Measurements from ENCODE around the gene DOCK7. TPM values are rescaled to one million over a fixed set of nuclear protein-coding genes. Genes with fewer than 3 reads are reported as not detected.

The DOCK7 gene
- total RNA-seq, 1 donor from 2014 or later, result 20.8 TPM

DNA sequence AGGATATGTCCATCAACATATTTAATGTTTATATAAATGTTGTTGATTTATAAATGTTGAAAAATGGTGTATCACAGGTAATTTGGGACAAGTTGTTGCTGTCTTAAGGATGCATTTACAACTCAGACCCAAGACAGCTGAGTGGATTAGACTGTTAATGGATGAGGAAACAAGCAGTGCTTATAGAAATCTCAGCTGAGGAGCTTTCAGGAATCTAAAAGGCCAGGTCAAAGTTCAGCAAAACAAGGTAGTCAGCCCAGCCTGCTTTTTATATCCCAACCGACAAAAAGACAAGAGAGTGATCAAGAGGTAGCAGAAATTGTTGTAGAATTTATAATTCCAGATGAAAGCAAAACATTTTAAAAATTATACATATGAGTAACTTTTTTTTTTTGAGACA is 268.0 kb downstream of the DOCK7 start:
- Histone ChIP-seq H3K27me3 (ENCODE audit: control insufficient read depth, insufficient read depth, low read length) (no peaks in the 10 kb centered on the region), H3K4me3 (ENCODE audit: low read depth, low read length) (no peak overlapping the region), H3K36me3 (ENCODE audit: control insufficient read depth, insufficient read depth, low read length) (no peaks in the 10 kb centered on the region)
- DNase-seq (ENCODE audit: low read depth) (no peak), FAIRE-seq (no peak)
- TF ChIP-seq, protein P1, sequence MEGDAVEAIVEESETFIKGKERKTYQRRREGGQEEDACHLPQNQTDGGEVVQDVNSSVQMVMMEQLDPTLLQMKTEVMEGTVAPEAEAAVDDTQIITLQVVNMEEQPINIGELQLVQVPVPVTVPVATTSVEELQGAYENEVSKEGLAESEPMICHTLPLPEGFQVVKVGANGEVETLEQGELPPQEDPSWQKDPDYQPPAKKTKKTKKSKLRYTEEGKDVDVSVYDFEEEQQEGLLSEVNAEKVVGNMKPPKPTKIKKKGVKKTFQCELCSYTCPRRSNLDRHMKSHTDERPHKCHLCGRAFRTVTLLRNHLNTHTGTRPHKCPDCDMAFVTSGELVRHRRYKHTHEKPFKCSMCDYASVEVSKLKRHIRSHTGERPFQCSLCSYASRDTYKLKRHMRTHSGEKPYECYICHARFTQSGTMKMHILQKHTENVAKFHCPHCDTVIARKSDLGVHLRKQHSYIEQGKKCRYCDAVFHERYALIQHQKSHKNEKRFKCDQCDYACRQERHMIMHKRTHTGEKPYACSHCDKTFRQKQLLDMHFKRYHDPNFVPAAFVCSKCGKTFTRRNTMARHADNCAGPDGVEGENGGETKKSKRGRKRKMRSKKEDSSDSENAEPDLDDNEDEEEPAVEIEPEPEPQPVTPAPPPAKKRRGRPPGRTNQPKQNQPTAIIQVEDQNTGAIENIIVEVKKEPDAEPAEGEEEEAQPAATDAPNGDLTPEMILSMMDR (IDR thresholded peaks at IDR 0.05; ENCODE audit: insufficient read depth, low read length, severe bottlenecking), result no peak

DNA sequence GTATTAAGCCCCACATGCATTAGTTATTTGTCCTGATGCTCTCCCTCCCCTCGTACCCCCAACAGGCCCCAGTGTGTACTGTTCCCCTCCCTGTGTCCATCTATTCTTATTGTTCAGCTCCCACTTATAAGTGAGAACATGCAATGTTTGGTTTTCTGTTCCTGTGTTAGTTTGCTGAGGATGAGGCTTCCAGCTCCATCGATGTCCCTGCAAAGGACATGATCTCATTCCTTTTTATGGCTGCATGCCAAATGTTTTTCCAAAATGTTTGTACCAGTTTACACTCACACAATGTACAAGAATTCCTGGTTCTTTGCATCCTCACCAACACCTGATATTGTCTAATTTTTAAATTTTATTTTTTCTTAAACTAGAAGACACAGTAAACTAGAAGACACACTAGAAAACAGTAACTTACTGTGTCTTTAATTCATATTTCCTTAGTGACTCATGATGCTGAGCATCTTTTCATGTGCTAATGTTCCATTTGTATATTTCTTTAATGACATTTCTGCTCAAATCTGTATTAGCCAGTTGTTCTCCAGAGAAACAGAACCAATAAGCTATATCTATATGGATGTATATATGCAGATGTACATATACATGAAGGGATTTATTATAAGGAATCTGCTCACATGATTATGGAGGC is 270.7 kb downstream of the DOCK7 start:
- FAIRE-seq (no peak), DNase-seq (ENCODE audit: low read depth) (no peak)
- Histone ChIP-seq H3K4me3 (ENCODE audit: low read depth, low read length) (no peak overlapping the region), H3K36me3 (ENCODE audit: control insufficient read depth, insufficient read depth, low read length) (no peaks in the 10 kb centered on the region), H3K27me3 (ENCODE audit: control insufficient read depth, insufficient read depth, low read length) (no peaks in the 10 kb centered on the region)
- TF ChIP-seq, protein P1 (IDR thresholded peaks at IDR 0.05; ENCODE audit: insufficient read depth, low read length, severe bottlenecking), result no peak

DNA sequence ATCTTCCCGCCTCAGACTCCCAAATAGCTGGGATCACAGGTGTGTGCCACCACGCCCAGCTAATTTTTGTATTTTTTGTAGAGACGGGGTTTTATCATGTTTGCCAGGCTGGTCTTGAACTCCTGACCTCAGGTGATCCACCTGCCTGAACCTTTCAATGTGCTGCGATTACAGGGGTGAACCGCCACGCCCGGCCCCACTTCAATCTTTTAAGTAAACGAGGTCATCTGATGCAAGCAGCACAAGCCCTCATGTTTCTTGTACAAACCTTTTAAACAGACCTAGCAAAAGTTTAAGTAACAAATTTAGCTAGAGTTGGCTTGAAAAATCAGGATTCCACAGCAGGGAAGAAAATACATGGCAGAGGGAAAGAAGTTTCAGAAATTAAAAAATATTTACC is 272.5 kb downstream of the DOCK7 start:
- TF ChIP-seq, protein P1 (IDR thresholded peaks at IDR 0.05; ENCODE audit: insufficient read depth, low read length, severe bottlenecking), result no peak
- H3K36me3 ChIP-seq (ENCODE audit: control insufficient read depth, insufficient read depth, low read length), result no peaks in the 10 kb centered on the region
- FAIRE-seq, result no peak

DNA sequence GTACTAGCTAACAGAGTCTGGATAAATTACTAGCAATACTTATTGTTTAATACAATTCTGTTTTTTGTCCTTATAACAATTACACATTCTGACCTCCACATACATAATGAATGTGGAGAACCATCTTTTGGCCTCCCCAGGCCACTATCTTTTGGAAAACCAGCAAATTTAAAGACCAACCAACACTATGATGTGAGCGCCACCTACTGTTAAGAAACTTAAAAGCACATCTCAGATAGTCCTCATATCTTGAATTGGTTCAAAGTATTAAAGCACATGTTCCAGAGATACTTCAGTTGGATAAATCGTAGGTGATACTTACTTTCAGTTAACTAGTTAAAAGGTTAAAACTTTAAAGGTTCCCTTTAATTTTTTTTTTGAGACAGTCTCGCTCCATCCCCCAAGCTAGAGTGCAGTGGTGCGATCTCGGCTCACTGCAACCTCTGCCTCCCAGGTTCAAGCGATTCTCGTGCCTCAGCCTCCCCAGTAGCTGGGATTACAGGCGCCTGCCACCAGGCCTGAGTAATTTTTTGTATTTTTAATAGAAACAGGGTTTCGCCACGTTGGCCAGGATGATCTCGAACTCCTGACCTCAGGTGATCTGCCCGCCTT is 280.7 kb downstream of the DOCK7 start:
- Histone ChIP-seq H3K36me3 (ENCODE audit: control insufficient read depth, insufficient read depth, low read length) (no peaks in the 10 kb centered on the region), H3K27me3 (ENCODE audit: control insufficient read depth, insufficient read depth, low read length) (no peaks in the 10 kb centered on the region), H3K4me3 (ENCODE audit: low read depth, low read length) (no peak overlapping the region)
- peak; percentile 54 for DNase-seq (ENCODE audit: low read depth)
- TF ChIP-seq, protein P1 (IDR thresholded peaks at IDR 0.05; ENCODE audit: insufficient read depth, low read length, severe bottlenecking), result peak; percentile 49
- FAIRE-seq, result no peak

More for the DNA sequence above, 272.5 kb downstream of the DOCK7 start:
- no peaks in the 10 kb centered on the region for H3K27me3 ChIP-seq (ENCODE audit: control insufficient read depth, insufficient read depth, low read length)
- H3K4me3 ChIP-seq (ENCODE audit: low read depth, low read length), result no peak overlapping the region
- no peak for DNase-seq (ENCODE audit: low read depth)

DNA sequence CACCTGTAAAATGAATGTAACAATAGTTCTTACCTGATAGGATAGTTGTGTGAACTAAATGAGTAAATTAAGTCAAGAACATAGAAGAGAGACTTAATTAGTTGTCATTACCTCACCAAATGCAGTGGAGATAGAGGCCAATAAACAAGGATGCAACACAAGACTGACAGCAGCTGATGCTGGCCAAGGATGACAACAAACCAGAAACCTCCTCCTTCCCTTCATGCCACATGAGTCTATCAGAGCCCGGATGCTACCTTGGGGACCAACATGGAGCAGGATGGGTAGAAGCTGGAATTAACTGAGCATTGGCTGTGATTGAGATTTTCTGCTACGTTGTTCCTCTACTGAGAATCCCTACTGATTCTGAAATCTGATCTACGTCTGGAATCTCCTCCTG is 281.6 kb downstream of the DOCK7 start:
- FAIRE-seq, result no peak
- H3K4me3 ChIP-seq (ENCODE audit: low read depth, low read length), result no peak overlapping the region
- TF ChIP-seq, protein P1 (IDR thresholded peaks at IDR 0.05; ENCODE audit: insufficient read depth, low read length, severe bottlenecking), result no peak
- H3K27me3 ChIP-seq (ENCODE audit: control insufficient read depth, insufficient read depth, low read length), result no peaks in the 10 kb centered on the region
- DNase-seq (ENCODE audit: low read depth), result no peak
- H3K36me3 ChIP-seq (ENCODE audit: control insufficient read depth, insufficient read depth, low read length), result no peaks in the 10 kb centered on the region
